GM21619 (cell line): ENCODE measurements around the gene EID3.
"Not testable (repeated sequence)": the region's sequence is repeated elsewhere in the genome, so short reads cannot be mapped to it uniquely, and the experiment has no call there.

Experiments
- ATAC-seq: cut with Tn5 transposase; IDR thresholded peaks from one replicate; pipeline ENCODE4 v1.9.1; 2021; ENCODE audit not compliant: unreplicated experiment

EID3 gene

DNA sequence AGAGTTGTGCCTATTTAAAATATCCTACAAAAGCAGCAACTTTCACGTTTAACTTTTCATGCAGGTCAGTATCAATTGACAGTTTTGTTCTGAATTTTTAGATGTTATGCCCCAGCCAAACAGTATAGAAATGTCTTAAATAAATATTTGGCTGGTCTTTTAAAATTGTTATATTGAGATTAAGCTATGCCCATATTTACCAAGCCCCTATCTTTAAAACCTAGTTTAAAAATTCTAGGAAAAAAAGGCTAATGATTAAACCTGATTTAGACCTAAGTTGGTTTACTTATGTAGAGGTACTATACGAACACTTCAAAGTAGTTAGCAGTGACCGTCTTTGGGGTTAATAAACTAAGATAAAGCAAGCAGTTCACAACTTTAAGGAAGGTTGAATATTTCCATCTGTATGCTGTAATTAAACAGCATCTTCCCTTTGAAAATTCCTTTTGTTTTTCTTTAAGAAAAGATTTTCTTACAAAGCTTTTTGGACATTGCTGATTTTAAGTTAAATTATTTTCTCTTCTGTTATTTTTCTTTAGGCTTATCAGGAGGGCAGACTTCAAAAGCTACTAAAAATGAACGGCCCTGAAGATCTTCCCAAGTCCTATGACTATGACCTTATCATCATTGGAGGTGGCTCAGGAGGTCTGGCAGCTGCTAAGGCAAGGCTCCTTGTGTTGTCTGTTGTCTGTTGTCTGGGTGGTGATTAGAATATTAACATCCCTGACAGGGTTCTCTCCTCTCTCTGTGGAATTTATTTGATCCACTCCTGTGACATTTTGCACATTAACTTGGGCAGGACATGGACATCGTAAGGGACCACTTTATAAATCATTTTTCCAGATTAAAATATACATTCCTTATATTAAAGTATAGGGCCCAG lies 7.5 kb downstream of the EID3 start:
- ATAC-seq, result no peak

DNA sequence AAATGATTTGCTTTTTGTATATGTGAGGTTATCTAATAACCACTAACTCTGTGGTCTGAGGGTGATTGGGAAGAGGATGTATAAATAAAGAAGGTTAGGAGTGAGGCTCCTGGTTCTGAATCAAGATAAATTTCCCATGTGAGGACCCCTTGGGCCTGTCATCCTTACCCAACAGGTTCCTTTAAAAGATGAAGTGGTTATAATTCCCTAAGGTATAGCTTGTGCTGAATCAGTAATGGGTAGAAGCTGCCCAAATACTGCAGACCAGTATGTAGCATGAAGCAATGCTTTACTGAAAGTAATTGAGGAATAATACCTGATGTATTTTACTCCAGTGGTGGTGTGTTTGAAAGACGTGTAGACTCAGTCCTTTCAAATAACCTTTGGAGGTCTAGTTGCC lies 8.7 kb downstream of the EID3 start:
- no peak for ATAC-seq

DNA sequence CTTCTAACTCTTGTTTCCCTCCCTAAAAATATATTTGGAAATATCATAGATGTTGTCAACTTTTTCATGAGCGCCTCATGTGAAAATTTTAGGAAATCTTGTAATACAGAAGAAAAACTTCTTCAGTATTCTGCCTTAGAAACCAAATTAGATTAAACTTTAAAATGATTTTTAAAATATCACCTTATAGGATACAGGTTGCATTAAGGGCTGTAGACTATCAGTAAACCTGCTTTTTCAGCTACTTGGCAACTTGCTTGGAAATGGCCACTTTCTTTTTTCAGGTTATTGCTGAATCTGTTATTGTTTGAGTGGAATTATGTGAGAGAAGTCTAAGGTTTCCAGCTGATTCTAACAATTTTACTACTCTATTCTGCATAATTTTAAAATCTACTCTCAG lies 9.1 kb downstream of the EID3 start:
- no peak for ATAC-seq

DNA sequence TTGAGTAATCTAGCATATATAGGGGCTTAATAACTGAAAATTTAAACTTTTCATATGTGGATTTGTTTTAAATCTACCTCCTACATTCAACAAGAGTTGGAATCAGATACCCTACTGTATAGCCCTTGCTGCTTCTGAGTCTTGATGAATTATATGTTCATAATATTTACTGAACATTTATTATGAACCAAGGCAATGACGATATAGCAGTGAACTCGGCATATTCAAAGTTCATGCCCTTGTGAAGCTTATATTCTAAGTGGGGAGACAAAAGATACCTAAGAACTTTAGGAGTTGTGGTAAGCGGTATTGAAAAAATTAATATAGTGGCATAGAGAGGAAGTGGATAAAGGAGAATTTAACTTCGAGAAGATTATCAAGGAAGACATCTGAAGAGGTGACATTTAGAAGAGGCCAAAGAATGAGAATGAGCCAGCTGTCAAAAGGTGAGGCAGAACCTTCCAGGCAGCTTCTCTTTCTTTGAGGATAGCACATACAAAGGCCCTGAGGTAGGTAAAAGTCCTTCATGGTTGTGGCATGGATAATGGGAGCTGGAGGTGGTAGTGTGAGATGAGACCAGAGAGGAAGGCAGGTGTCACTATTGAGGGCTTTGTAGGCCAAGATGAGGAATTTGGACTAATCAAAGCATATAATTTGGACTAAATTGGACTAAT lies 10.2 kb downstream of the EID3 start:
- ATAC-seq, result no peak

DNA sequence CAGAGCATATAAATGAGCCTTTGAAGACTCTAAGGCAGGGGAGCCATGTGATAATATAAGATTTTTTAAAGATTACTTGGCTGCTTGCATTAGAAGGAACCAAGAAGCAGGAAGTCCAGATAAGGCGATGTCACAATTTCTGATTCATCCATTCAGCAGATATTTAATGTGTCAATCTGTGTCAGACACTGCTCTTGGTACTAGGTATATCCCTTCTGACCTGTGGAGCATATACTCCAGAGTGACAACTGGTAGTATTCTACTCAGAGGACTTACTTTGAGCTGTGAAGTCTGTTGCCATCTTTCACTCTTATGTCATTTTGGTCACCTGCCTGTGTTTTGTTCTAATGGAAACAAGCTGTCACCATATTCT lies 10.7 kb downstream of the EID3 start:
- no peak for ATAC-seq

DNA sequence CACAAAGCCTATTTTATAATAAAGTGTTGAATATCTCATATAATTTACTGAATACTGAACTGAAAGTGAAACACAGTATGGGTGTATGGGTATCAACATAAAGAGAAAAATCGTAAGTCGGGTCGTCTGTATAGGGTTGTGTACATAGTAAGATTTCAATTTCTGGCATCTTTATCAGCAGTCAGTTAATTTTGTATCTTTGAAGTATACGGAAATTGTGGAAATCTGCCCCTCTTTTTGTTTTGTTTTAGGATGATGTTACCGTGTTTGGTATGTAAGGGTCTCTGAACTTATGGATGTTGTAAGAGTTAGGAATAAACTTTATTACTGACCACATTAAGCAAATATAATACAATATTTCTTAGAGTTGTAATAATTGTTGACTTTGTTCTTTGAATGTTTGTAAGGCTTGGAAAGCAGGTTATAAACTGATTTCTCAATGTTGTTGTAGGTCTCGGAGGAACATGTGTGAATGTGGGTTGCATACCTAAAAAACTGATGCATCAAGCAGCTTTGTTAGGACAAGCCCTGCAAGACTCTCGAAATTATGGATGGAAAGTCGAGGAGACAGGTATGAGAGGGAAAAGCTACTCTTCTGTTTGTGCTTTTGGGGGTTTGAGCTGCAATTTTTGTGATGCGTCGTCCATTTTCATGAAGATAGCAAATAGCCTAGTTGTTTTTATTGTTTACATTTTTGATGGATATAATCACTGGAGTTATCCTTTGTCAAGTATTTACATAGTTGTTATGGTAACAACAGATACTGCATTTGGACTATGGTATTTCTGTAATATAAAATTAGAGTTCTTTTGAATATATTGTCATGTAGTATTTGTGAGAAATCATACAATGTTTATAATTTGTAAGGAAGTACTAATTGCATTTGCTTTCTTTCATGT lies 12.0 kb downstream of the EID3 start:
- no peak for ATAC-seq

DNA sequence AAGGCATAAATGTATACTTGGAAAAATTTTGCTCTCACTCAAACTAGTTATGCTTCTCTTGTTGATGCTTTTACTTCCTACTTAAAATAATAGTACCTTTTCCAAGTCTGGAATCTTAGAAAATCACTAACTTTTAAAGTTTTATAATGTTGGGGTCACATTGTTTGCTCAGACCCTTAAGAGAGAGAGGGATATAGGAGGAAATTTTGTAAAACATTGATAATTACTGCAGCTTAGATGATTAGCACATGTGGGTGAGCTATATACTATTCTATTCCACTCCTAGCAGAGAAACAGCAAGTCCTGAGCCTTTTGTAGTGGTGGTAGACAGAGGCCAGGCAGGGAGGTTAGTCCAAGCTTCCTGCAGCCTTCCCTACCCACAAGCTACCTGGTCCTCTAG lies 13.4 kb downstream of the EID3 start:
- ATAC-seq, result no peak

DNA sequence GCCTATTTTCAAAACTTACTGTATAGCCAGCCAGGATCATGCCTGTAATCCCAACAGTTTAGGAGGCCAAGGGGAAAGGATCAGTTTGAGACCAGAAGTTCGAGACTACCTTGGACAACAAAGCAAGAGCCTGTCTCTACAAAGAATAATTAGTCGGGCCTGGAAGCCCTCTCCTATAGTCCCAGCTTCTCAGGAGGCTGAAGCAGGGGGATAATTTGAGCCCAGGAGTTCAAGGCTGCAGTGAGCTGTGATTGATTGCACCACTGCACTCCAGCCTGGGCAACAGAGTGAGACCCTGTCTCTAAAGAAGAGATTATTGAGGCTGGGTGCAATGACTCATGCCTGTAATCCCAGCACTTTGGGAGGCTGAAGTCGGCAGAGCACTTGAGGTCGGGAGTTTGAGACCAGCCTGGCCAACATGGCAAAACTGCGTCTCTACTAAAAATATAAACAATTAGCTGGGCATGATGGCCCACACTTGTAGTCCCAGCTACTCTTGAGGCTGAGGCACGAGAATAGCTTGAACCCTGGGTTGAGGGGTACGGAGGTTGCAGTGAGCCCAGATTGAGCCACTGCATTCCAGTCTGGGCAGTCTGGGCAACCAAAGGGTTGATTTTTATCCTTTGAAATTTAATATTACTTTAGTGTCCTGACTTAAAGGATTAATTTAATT lies 14.1 kb downstream of the EID3 start:
- ATAC-seq, result no peak

DNA sequence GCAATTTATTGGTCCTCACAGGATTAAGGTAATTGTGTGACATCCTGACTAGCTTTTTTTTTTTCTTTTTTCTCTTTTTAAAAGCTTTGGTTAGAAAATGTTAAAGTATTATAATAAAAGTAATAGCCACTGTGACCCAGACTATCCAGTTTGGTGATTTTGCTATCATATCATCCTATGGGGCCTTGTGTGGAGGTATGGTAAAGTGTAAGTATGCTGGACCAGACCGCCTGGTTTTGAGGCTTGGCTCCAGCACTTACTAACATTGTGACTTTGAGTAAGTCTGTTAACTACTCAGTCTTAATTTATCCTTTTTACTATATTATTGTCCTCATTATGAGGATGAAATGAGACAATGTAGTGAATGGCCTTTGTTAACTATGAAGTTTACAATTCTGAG lies 15.5 kb downstream of the EID3 start:
- ATAC-seq, result no peak

DNA sequence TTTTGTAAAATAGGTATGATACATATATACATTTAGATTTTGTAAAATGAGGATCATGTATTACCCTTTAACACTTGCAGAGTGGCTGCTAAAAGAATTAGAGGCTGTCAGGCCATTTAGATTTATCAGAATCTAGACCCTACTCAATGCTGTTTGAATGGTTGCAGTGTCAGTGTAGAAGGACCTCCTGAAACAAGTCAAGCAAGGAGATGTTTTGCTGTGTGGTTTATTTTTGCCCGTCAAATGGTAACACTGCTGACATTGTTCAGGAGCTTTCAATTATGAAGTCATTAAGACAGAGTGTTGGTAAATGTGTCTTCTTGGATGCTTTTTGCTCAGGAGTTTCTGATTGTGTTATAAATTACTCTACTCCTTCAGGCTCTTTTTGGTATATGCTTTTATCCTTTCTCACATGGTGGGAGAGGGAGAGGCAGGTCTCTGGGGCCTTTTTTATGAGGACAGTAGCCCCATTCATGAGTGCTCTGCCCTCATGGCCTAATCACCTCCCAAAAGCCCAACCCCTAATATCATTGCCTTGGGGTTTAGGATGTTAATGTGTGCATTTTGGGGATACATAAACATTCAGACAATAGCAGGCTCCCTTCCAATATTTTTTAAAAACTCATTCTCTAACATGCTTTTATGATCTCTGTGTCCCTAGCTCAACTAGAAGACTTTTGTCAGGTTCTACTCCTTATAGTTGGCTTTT lies 16.5 kb downstream of the EID3 start:
- no peak for ATAC-seq

DNA sequence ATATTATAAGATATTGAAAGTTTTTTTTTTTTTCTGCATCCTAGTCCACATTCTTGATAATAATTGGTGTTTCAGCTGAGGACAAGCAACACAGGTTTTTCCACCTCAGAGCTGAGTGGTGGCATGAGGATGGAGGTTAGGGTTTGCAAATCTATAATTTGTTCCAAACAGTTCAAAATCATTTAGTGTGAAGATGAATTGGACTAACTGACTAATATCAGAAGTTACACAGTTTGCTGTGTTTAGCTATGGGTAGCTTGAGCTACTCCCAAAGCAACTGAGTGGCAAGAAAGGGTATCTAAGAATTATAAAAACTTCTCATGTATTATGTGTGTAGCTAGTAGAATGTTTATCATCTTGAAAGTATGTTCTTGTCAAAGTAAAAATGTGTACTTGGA lies 17.1 kb downstream of the EID3 start:
- no peak for ATAC-seq

DNA sequence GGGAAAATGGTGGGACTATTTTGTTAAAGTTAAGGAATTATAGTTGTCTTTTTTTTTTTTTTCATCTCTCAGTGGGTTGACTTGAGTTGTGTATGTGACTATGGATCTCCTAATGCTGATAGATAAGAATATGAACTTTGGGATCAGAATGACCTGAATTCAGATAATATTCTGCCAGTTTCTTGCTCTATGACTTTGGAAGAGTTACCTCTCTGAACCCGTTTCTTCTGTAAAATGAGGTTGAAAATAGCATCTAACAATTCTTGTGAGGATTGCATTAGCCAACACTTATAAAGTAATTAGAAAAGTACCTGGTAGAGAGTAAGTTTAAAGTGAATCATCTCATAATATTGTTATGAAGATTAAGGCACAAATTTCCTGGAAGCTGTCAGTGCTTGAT lies 18.4 kb downstream of the EID3 start:
- ATAC-seq, result no peak

DNA sequence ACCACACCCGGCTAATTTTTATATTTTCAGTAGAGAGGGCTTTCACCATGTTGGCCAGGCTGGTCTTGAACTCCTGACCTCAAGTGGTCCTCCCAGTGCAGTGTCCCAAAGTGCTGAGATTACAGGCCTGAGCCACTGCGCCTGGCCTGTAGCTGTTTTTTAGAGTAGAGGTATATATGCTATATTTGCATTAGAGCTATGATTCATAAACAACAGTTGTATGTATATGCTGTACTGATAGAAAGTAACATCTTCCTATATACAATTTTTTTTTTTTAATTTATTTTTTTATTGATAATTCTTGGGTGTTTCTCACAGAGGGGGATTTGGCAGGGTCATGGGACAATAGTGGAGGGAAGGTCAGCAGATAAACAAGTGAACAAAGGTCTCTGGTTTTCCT lies 19.0 kb downstream of the EID3 start:
- ATAC-seq, result not testable (repeated sequence)

DNA sequence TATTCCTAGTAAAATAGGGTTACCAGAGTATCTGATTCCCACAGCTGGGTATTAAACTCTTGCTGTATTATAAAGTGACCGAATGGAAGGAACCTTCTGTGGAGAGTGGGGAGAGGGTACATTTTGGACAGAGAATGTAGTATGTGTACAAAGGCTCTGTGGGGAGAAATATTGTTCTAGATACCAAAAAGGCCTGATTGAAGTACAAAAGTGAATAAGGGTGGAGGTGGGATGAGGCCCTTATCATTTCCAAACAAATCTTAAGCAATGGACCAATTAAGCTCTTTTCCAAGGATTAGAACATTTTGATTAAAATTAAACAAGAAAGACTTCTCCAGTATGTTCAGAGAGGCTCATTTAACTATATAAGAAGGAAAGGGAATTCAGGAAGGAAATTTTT lies 20.4 kb downstream of the EID3 start:
- ATAC-seq, result no peak

DNA sequence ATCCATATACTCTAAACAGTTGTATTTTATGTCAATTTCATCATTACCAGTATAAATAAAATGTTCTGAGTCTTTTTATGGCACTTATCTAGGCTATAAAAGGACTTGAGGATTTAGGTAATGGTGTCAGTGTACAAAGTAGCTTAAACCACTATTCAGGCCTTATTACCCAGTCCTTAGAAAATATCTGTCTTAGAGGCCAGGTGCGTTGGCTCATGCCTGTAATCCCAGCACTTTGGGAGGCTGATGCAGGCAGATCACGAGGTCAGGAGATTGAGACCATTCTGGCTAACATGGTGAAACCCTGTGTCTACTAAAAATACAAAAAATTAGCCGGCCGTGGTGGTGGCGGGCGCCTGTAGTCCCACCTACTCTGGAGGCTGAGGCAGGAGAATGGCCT lies 24.7 kb downstream of the EID3 start:
- not testable (repeated sequence) for ATAC-seq

DNA sequence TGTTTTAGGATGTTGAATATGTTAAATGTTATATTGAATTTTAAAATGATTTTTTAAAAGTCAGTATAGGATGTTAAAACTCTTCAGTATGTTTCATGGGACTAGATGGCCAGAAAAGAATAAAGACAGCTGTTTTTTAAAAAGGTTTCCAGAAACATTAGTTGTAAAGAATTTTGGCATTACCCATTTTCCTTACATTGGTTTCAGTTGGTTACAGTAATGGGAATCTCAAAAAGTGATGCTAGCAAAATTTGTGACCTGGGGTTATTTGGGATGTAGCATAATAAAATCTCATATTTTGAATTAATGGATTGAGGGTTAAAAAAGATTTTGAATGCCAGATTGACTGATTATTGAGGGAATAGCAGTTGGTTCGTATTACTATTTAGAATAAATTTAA lies 25.3 kb downstream of the EID3 start:
- no peak for ATAC-seq

DNA sequence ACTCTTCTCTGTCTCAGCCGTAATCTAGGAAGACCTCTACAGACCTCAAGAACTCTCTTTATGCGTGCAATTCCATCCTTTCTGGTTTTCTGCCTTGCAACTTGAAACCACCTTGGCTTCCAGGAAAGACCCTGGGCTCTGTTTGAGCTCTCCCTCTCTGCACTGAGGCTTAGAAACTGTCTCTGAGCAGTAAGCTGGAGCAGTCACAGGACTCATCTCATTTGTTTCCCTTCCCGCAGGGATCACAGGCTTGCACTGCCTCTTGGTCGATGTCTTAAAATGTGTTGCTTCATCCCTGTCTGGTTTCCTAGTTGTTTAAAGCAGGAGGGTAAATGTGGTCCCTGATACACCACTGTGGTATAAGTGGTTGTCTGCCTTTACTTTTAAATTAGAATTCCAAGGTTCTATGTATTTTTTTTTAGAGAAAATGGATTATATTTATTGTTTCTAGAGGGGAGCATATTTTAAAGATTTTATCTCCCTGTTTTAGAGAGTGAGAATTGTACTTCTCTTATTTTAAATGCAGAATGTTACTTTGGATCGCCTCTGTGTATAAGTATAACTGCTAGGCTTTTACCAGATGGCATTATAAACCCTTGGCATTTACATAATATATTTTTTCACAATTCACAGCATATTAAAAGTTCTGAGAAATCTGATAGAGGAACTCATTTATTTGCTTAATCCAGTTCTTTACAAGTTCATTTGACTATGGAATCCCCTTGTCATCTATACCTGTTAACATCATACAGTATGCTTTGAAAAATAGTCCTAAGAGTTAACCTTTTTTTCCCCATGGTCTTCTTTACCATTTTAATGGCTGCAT lies 26.4 kb downstream of the EID3 start:
- ATAC-seq, result no peak

DNA sequence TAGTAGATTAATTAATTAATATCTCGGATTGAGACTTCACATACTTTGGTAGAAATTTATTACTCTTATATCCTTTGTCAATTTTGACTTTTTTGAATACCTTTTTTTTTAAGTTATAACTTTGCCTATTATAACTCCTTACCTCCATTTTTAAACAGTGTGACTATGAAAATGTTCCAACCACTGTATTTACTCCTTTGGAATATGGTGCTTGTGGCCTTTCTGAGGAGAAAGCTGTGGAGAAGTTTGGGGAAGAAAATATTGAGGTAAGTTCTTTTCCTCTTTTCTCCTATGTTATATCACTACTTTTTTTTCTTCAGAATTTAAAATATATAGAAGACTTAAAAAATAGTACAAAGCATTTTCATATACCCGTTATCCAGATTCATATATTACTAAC lies 27.8 kb downstream of the EID3 start:
- ATAC-seq, result no peak

DNA sequence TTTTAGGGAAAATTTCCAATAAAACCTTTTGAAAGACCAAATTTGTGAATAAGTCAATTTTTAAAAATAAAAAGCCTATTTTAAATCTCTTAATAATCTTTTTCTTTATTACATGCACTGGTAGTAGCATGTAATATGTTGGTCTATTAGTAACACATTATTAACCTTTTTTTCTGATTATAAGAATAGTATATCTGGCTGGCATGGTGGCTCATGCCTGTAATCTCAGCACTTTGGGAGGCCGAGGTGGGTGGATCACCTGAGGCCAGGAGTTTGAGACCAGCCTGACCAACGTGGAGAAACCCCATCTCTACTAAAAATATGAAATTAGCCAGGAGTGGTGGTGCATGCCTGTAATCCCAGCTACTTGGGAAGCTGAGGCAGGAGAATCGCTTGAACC lies 28.7 kb downstream of the EID3 start:
- not testable (repeated sequence) for ATAC-seq
